Liver (tissue), 9 donors: ENCODE measurements around the gene BOLL. TPM values are rescaled to one million over a fixed set of nuclear protein-coding genes. Genes with fewer than 3 reads are reported as not detected.

ENCODE experiments used
- DNase-seq: peaks from one replicate; pipeline ENCODE4 v3.0.0-alpha.2; 2017; ENCODE audit warnings: low spot score
- H3K27ac ChIP-seq, 2 donors: one replicate each; pipeline ENCODE4 v1.7.0; 2013; ENCODE audit warnings: inconsistent platforms in 2 of 2, low read length in 2 of 2, control low read depth in 1 of 2, low read depth in 1 of 2, mild to moderate bottlenecking in 1 of 2
- H3K27me3 ChIP-seq, 4 donors: one replicate each; pipeline versions ENCODE4 v1.6.1 to v1.7.0; 2013; ENCODE audit warnings: low read length in 3 of 4, inconsistent platforms in 1 of 4, mild to moderate bottlenecking in 1 of 4, moderate library complexity in 1 of 4; ENCODE audit not compliant: control insufficient read depth in 4 of 4, insufficient read depth in 4 of 4
- H3K36me3 ChIP-seq, 4 donors: one replicate each; pipeline versions ENCODE4 v1.6.1 to v1.7.0; 2013; ENCODE audit warnings: low read length in 3 of 4, mild to moderate bottlenecking in 3 of 4, low read depth in 1 of 4, moderate library complexity in 1 of 4; ENCODE audit not compliant: control insufficient read depth in 4 of 4, insufficient read depth in 3 of 4
- H3K4me1 ChIP-seq, 4 donors: one replicate each; pipeline versions ENCODE4 v1.6.1 to v1.7.0; 2013; ENCODE audit warnings: low read length in 3 of 4, mild to moderate bottlenecking in 3 of 4, moderate library complexity in 1 of 4; ENCODE audit not compliant: control insufficient read depth in 4 of 4, insufficient read depth in 4 of 4
- H3K4me3 ChIP-seq, 3 donors: one replicate each; pipeline versions ENCODE4 v1.6.1 to v1.7.0; 2013; ENCODE audit warnings: low read length in 3 of 3, control low read depth in 1 of 3, low read depth in 1 of 3, mild to moderate bottlenecking in 1 of 3
- H3K9ac ChIP-seq, 2 donors: one replicate each; pipeline ENCODE4 v1.7.0; 2013; ENCODE audit warnings: low read length in 2 of 2, mild to moderate bottlenecking in 2 of 2, moderate library complexity in 2 of 2, control low read depth in 1 of 2, low read depth in 1 of 2
- H3K9me3 ChIP-seq, 4 donors: one replicate each; pipeline versions ENCODE4 v1.6.1 to v1.7.0; 2013; ENCODE audit warnings: low read length in 3 of 4; ENCODE audit not compliant: control insufficient read depth in 4 of 4
- CTCF ChIP-seq: fragments of 150-350 bp; IDR thresholded peaks from 2 replicates; pipeline ENCODE4 v1.5.1; 2017; ENCODE audit warnings: improper control_type of control experiment, low read depth, low read length; ENCODE audit not compliant: missing input control
- EGR1 ChIP-seq, 2 donors: IDR thresholded peaks; 2 replicates each; pipeline ENCODE4 v1.6.1; 2016 to 2018; ENCODE audit warnings: antibody characterized with exemption in 2 of 2, low read depth in 2 of 2
- FOXA1 ChIP-seq: IDR thresholded peaks from 2 replicates; pipeline ENCODE4 v1.6.1; 2016; ENCODE audit warnings: antibody characterized with exemption
- FOXA2 ChIP-seq: IDR thresholded peaks from 2 replicates; pipeline ENCODE4 v1.6.1; 2016; ENCODE audit warnings: antibody characterized with exemption
- GABPA ChIP-seq, 2 donors: IDR thresholded peaks in 1 of 2; conservative IDR thresholded peaks in 1 of 2; 2 replicates each; pipeline ENCODE4 v1.6.1; 2016; ENCODE audit warnings: antibody characterized with exemption in 2 of 2, mild to moderate bottlenecking in 1 of 2, moderate library complexity in 1 of 2
- HNF4A ChIP-seq, 2 donors: conservative IDR thresholded peaks; 2 replicates each; pipeline ENCODE4 v1.6.1; 2016; ENCODE audit warnings: antibody characterized with exemption in 2 of 2, mild to moderate bottlenecking in 2 of 2
- HNF4G ChIP-seq: IDR thresholded peaks from 2 replicates; pipeline ENCODE4 v1.6.1; 2016; ENCODE audit warnings: antibody characterized with exemption
- NR2F2 ChIP-seq: IDR thresholded peaks from 2 replicates; pipeline ENCODE4 v1.6.1; 2016; ENCODE audit warnings: antibody characterized with exemption
- RAD21 ChIP-seq, 2 donors: IDR thresholded peaks; 2 replicates each; pipeline ENCODE4 v1.6.1; 2016; ENCODE audit warnings: antibody characterized with exemption in 2 of 2, mild to moderate bottlenecking in 2 of 2
- REST ChIP-seq: IDR thresholded peaks from 2 replicates; pipeline ENCODE4 v1.6.1; 2016; ENCODE audit warnings: antibody characterized with exemption, mild to moderate bottlenecking
- RXRA ChIP-seq, 2 donors: IDR thresholded peaks; 2 replicates each; pipeline ENCODE4 v1.6.1; 2017 to 2018; ENCODE audit warnings: antibody characterized with exemption in 2 of 2, mild to moderate bottlenecking in 1 of 2
- SP1 ChIP-seq: IDR thresholded peaks from 2 replicates; pipeline ENCODE4 v1.6.1; 2018; ENCODE audit warnings: antibody characterized with exemption, mild to moderate bottlenecking
- TAF1 ChIP-seq: conservative IDR thresholded peaks from 2 replicates; pipeline ENCODE4 v1.6.1; 2016; ENCODE audit warnings: antibody characterized with exemption, mild to moderate bottlenecking
- YY1 ChIP-seq: IDR thresholded peaks from 2 replicates; pipeline ENCODE4 v1.6.1; 2016; ENCODE audit warnings: antibody characterized with exemption, mild to moderate bottlenecking
- WGBS: extraction: QIAGEN DNeasy Blood & Tissue Kit; methylation state at CpG from one replicate; pipeline ENCODE4 v1.1.7; 2013; 5-methylcytosine and 5-hydroxymethylcytosine counted together
- polyA plus RNA-seq, 2 donors: library from polyadenylated mRNA; stranded (reverse) in 1 of 2; unstranded in 1 of 2; fragments of 200-250 nt in 1 of 2; fragments of >200 nt in 1 of 2; fragmentation: Nextera tagmentation in 1 of 2; extraction: Ambion mirVana in 1 of 2; gene quantifications; one replicate each; pipeline versions ENCODE4 v1.2.1 to v1.2.3, GENCODE V29; 2013 to 2015
- total RNA-seq, 2 donors: library from RNA; depleted of rRNA; stranded (reverse); fragments of >200 nt; gene quantifications; one replicate each; pipeline ENCODE4 v1.2.3, GENCODE V29; 2014
- TF ChIP-seq, protein P1 (sequence below): IDR thresholded peaks from 2 replicates; pipeline ENCODE4 v1.6.1; 2016; ENCODE audit warnings: antibody characterized with exemption
- TF ChIP-seq, protein P2 (sequence below): IDR thresholded peaks from 2 replicates; pipeline ENCODE4 v1.6.1; 2016; ENCODE audit warnings: antibody characterized with exemption
- TF ChIP-seq, protein P3 (sequence below): IDR thresholded peaks from 2 replicates; pipeline ENCODE4 v1.6.1; 2016; ENCODE audit warnings: antibody characterized with exemption
- donor health status: healthy.
- donor health status: healthy.
- donor health status: healthy.
- donor health status: healthy.
- donor health status: healthy.

Gene BOLL
- total and polyA plus RNA-seq, 4 donors = not detected

GRCh38 chr2:197798187-197798586 is 13.1 kb upstream of the BOLL start:
- H3K36me3 ChIP-seq = no peaks in the 10 kb centered on the region
- no peaks in the 10 kb centered on the region for H3K4me1 ChIP-seq
- no peak overlapping the region for H3K27ac ChIP-seq
- peaks cover 0 to 11% (median 1%) of the 10 kb centered on the region in 4 donors for H3K27me3 ChIP-seq
- DNase-seq = no peak
- H3K9ac ChIP-seq = no peak overlapping the region
- H3K9me3 ChIP-seq = no peaks in the 10 kb centered on the region
- no peak overlapping the region for H3K4me3 ChIP-seq
- 77% methylated on average over 4 of the region's 4 CpGs for WGBS
- TF ChIP-seq SP1 (no peak), YY1 (no peak)
- TF ChIP-seq, protein P1, sequence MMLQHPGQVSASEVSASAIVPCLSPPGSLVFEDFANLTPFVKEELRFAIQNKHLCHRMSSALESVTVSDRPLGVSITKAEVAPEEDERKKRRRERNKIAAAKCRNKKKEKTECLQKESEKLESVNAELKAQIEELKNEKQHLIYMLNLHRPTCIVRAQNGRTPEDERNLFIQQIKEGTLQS = no peak
- TF ChIP-seq, protein P2, sequence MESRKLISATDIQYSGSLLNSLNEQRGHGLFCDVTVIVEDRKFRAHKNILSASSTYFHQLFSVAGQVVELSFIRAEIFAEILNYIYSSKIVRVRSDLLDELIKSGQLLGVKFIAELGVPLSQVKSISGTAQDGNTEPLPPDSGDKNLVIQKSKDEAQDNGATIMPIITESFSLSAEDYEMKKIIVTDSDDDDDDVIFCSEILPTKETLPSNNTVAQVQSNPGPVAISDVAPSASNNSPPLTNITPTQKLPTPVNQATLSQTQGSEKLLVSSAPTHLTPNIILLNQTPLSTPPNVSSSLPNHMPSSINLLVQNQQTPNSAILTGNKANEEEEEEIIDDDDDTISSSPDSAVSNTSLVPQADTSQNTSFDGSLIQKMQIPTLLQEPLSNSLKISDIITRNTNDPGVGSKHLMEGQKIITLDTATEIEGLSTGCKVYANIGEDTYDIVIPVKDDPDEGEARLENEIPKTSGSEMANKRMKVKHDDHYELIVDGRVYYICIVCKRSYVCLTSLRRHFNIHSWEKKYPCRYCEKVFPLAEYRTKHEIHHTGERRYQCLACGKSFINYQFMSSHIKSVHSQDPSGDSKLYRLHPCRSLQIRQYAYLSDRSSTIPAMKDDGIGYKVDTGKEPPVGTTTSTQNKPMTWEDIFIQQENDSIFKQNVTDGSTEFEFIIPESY = no peak

DNA sequence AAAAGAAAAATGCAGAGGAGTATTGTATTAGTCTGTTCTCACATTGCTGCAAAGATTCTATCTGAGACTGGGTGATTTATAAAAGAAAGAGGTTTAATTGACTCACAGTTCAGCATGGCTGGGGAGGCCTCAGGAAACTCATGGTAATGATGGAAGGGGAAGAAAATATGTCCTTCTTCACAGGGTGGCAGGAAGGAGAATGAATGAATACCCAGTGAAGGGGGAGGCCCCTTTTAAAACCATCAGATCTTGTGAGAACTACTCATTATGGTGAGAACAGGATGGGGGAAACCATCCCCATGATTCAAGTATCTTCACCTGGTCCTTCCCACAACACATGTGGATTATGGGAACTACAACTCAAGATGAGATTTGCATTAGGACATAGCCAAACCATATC is 10.2 kb upstream of the BOLL start:
- DNase-seq = no peak
- Histone ChIP-seq H3K4me1 (no peaks in the 10 kb centered on the region), H3K9ac (no peak overlapping the region), H3K4me3 (no peak overlapping the region), H3K9me3 (no peaks in the 10 kb centered on the region), H3K27me3 (peaks cover 0 to 6% (median 1%) of the 10 kb centered on the region in 4 donors), H3K27ac (no peak overlapping the region), H3K36me3 (no peaks in the 10 kb centered on the region)
- TF ChIP-seq, protein P3, sequence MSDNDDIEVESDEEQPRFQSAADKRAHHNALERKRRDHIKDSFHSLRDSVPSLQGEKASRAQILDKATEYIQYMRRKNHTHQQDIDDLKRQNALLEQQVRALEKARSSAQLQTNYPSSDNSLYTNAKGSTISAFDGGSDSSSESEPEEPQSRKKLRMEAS = no peak
- TF ChIP-seq HNF4G (no peak), RXRA (IDR thresholded peaks at IDR 0.05) (no peak), REST (no peak), GABPA (IDR thresholded peaks at IDR 0.05 in 1 of 2, conservative IDR thresholded peaks at IDR 0.05 in 1 of 2) (no peak), FOXA1 (no peak), RAD21 (IDR thresholded peaks at IDR 0.05) (no peak), FOXA2 (no peak), TAF1 (no peak), NR2F2 (no peak), CTCF (no peak), SP1 (no peak), EGR1 (IDR thresholded peaks at IDR 0.05; ENCODE audit: low read depth in 2 of 2) (no peak), HNF4A (conservative IDR thresholded peaks at IDR 0.05) (no peak)
- TF ChIP-seq, protein P2 = no peak
